Occipital lobe (tissue), 2 donors: ENCODE results near the gene SARS2. TPM values are rescaled to one million over a fixed set of nuclear protein-coding genes. Genes with fewer than 3 reads are reported as not detected.

Experiments
- DNase-seq: peaks from one replicate; lab custom pipeline; 2025; lab: John Stamatoyannopoulos, UW
- total RNA-seq: library from RNA; depleted of rRNA; stranded (reverse); fragments of >200 nt; gene quantifications from one replicate; pipeline ENCODE4 v1.2.3, GENCODE V29; 2014

The SARS2 gene
- total RNA-seq, 1 donor from 2014 or later: 5.0 TPM

- no peak for DNase-seq
Measured at GRCh38 chr19:38867171-38867780, 63.3 kb downstream of the SARS2 start.

Other genes starting within 250 kb of the SARS2 start
- gene CAPN12, start 186.3 kb downstream of the SARS2 start, total RNA-seq: not detected
- 1.1 TPM for gene LGALS7, start 157.2 kb downstream of the SARS2 start, total RNA-seq
- gene LGALS7B, start 141.6 kb downstream of the SARS2 start, total RNA-seq: not detected
- 1.4 TPM for gene LGALS4, start 117.8 kb downstream of the SARS2 start, total RNA-seq
- 12.9 TPM for gene ECH1, start 99.0 kb downstream of the SARS2 start, total RNA-seq
- gene HNRNPL, start 80.8 kb downstream of the SARS2 start, total RNA-seq: 350 TPM
- 2.5 TPM for gene RINL, start 52.5 kb downstream of the SARS2 start, total RNA-seq
- 57.2 TPM for gene SIRT2, start 31.1 kb downstream of the SARS2 start, total RNA-seq
- gene NFKBIB, start 30.8 kb downstream of the SARS2 start, total RNA-seq: 4.1 TPM
- 1.1 TPM for gene CCER2, start 18.6 kb downstream of the SARS2 start, total RNA-seq
- gene MRPS12, start 181 bp upstream of the SARS2 start, total RNA-seq: 13.1 TPM
- gene FBXO17, start 45.0 kb upstream of the SARS2 start, total RNA-seq: 3.6 TPM
- gene FBXO27, start 101.8 kb upstream of the SARS2 start, total RNA-seq: 5.6 TPM
- not detected for gene ACP7, start 153.6 kb upstream of the SARS2 start, total RNA-seq
- 1.9 TPM for gene PAK4, start 195.0 kb upstream of the SARS2 start, total RNA-seq